Measurements from ENCODE around the gene MAPKBP1.

MAPKBP1 gene

GRCh38 chr15:41817781-41818180, 43.5 kb downstream of the MAPKBP1 start:
- H3K27ac ChIP-seq (ENCODE audit: low read length) = no peak overlapping the region
- H3K4me3 ChIP-seq (ENCODE audit: low read length in 2 of 2) = no peak overlapping the region
- no peaks in the 10 kb centered on the region for H3K4me1 ChIP-seq (ENCODE audit: control insufficient read depth, insufficient read depth, low read length)
- H3K36me3 ChIP-seq (ENCODE audit: control insufficient read depth in 2 of 2, insufficient read depth in 2 of 2, low read length in 2 of 2) = peaks cover 49 to 77% of the 10 kb centered on the region in 2 donors
- H3K27me3 ChIP-seq (ENCODE audit: control insufficient read depth in 1 of 2, insufficient read depth in 2 of 2, low read length in 2 of 2) = no peaks in the 10 kb centered on the region
- H3K9me3 ChIP-seq (ENCODE audit: control insufficient read depth in 2 of 2, low read length in 2 of 2) = no peaks in the 10 kb centered on the region
- H3K9ac ChIP-seq (ENCODE audit: low read length in 2 of 2) = no peak overlapping the region

GRCh38 chr15:41819455-41820050, 45.3 kb downstream of the MAPKBP1 start:
- Histone ChIP-seq H3K4me3 (ENCODE audit: low read length in 2 of 2) (no peak overlapping the region), H3K36me3 (ENCODE audit: control insufficient read depth in 2 of 2, insufficient read depth in 2 of 2, low read length in 2 of 2) (peaks cover 62 to 74% of the 10 kb centered on the region in 2 donors), H3K27ac (ENCODE audit: low read length) (no peak overlapping the region), H3K9me3 (ENCODE audit: control insufficient read depth in 2 of 2, low read length in 2 of 2) (no peaks in the 10 kb centered on the region), H3K9ac (ENCODE audit: low read length in 2 of 2) (no peak overlapping the region), H3K4me1 (ENCODE audit: control insufficient read depth, insufficient read depth, low read length) (no peaks in the 10 kb centered on the region), H3K27me3 (ENCODE audit: control insufficient read depth in 1 of 2, insufficient read depth in 2 of 2, low read length in 2 of 2) (no peaks in the 10 kb centered on the region)

- no peak overlapping the region for H3K9ac ChIP-seq (ENCODE audit: low read length in 2 of 2)
- H3K4me1 ChIP-seq (ENCODE audit: control insufficient read depth, insufficient read depth, low read length) = no peaks in the 10 kb centered on the region
- H3K4me3 ChIP-seq (ENCODE audit: low read length in 2 of 2) = no peak overlapping the region
- no peak overlapping the region for H3K27ac ChIP-seq (ENCODE audit: low read length)
- H3K9me3 ChIP-seq (ENCODE audit: control insufficient read depth in 2 of 2, low read length in 2 of 2) = no peaks in the 10 kb centered on the region
- H3K27me3 ChIP-seq (ENCODE audit: control insufficient read depth in 1 of 2, insufficient read depth in 2 of 2, low read length in 2 of 2) = no peaks in the 10 kb centered on the region
- H3K36me3 ChIP-seq (ENCODE audit: control insufficient read depth in 2 of 2, insufficient read depth in 2 of 2, low read length in 2 of 2) = peaks cover 59 to 65% of the 10 kb centered on the region in 2 donors
Measured at GRCh38 chr15:41820791-41821423, 46.6 kb downstream of the MAPKBP1 start.

- Histone ChIP-seq H3K36me3 (ENCODE audit: control insufficient read depth in 2 of 2, insufficient read depth in 2 of 2, low read length in 2 of 2) (peaks cover 61% of the 10 kb centered on the region in 2 donors), H3K4me3 (ENCODE audit: low read length in 2 of 2) (no peak overlapping the region), H3K4me1 (ENCODE audit: control insufficient read depth, insufficient read depth, low read length) (no peaks in the 10 kb centered on the region), H3K9ac (ENCODE audit: low read length in 2 of 2) (no peak overlapping the region), H3K27ac (ENCODE audit: low read length) (no peak overlapping the region), H3K9me3 (ENCODE audit: control insufficient read depth in 2 of 2, low read length in 2 of 2) (no peaks in the 10 kb centered on the region), H3K27me3 (ENCODE audit: control insufficient read depth in 1 of 2, insufficient read depth in 2 of 2, low read length in 2 of 2) (no peaks in the 10 kb centered on the region)
Measured at GRCh38 chr15:41821831-41822230, 47.5 kb downstream of the MAPKBP1 start.

- no peak overlapping the region for H3K27ac ChIP-seq (ENCODE audit: low read length)
- no peaks in the 10 kb centered on the region for H3K27me3 ChIP-seq (ENCODE audit: control insufficient read depth in 1 of 2, insufficient read depth in 2 of 2, low read length in 2 of 2)
- no peaks in the 10 kb centered on the region for H3K9me3 ChIP-seq (ENCODE audit: control insufficient read depth in 2 of 2, low read length in 2 of 2)
- H3K4me3 ChIP-seq (ENCODE audit: low read length in 2 of 2) = no peak overlapping the region
- H3K36me3 ChIP-seq (ENCODE audit: control insufficient read depth in 2 of 2, insufficient read depth in 2 of 2, low read length in 2 of 2) = peaks cover 55 to 59% of the 10 kb centered on the region in 2 donors
- H3K9ac ChIP-seq (ENCODE audit: low read length in 2 of 2) = no peak overlapping the region
- peaks cover 4% of the 10 kb centered on the region for H3K4me1 ChIP-seq (ENCODE audit: control insufficient read depth, insufficient read depth, low read length)
Measured at GRCh38 chr15:41822471-41822870, 48.2 kb downstream of the MAPKBP1 start.

GRCh38 chr15:41822957-41823356, 48.7 kb downstream of the MAPKBP1 start:
- Histone ChIP-seq H3K9ac (ENCODE audit: low read length in 2 of 2) (no peak overlapping the region), H3K9me3 (ENCODE audit: control insufficient read depth in 2 of 2, low read length in 2 of 2) (no peaks in the 10 kb centered on the region), H3K27me3 (ENCODE audit: control insufficient read depth in 1 of 2, insufficient read depth in 2 of 2, low read length in 2 of 2) (no peaks in the 10 kb centered on the region), H3K36me3 (ENCODE audit: control insufficient read depth in 2 of 2, insufficient read depth in 2 of 2, low read length in 2 of 2) (peaks cover 50 to 54% of the 10 kb centered on the region in 2 donors), H3K27ac (ENCODE audit: low read length) (no peak overlapping the region), H3K4me3 (ENCODE audit: low read length in 2 of 2) (no peak overlapping the region), H3K4me1 (ENCODE audit: control insufficient read depth, insufficient read depth, low read length) (peaks cover 7% of the 10 kb centered on the region)

- H3K27me3 ChIP-seq (ENCODE audit: control insufficient read depth in 1 of 2, insufficient read depth in 2 of 2, low read length in 2 of 2) = no peaks in the 10 kb centered on the region
- H3K9me3 ChIP-seq (ENCODE audit: control insufficient read depth in 2 of 2, low read length in 2 of 2) = no peaks in the 10 kb centered on the region
- peaks cover 11% of the 10 kb centered on the region for H3K4me1 ChIP-seq (ENCODE audit: control insufficient read depth, insufficient read depth, low read length)
- no peak overlapping the region for H3K27ac ChIP-seq (ENCODE audit: low read length)
- H3K36me3 ChIP-seq (ENCODE audit: control insufficient read depth in 2 of 2, insufficient read depth in 2 of 2, low read length in 2 of 2) = peaks cover 44 to 49% of the 10 kb centered on the region in 2 donors
- no peak overlapping the region for H3K9ac ChIP-seq (ENCODE audit: low read length in 2 of 2)
- H3K4me3 ChIP-seq (ENCODE audit: low read length in 2 of 2) = no peak overlapping the region
Measured at GRCh38 chr15:41823502-41823901, 49.2 kb downstream of the MAPKBP1 start.

GRCh38 chr15:41824062-41824745, 49.9 kb downstream of the MAPKBP1 start:
- peaks cover 37 to 42% of the 10 kb centered on the region in 2 donors for H3K36me3 ChIP-seq (ENCODE audit: control insufficient read depth in 2 of 2, insufficient read depth in 2 of 2, low read length in 2 of 2)
- no peak overlapping the region for H3K4me3 ChIP-seq (ENCODE audit: low read length in 2 of 2)
- no peaks in the 10 kb centered on the region for H3K27me3 ChIP-seq (ENCODE audit: control insufficient read depth in 1 of 2, insufficient read depth in 2 of 2, low read length in 2 of 2)
- peaks cover 18% of the 10 kb centered on the region for H3K4me1 ChIP-seq (ENCODE audit: control insufficient read depth, insufficient read depth, low read length)
- no peaks in the 10 kb centered on the region for H3K9me3 ChIP-seq (ENCODE audit: control insufficient read depth in 2 of 2, low read length in 2 of 2)
- no peak overlapping the region for H3K27ac ChIP-seq (ENCODE audit: low read length)
- H3K9ac ChIP-seq (ENCODE audit: low read length in 2 of 2) = no peak overlapping the region

- no peaks in the 10 kb centered on the region for H3K9me3 ChIP-seq (ENCODE audit: control insufficient read depth in 2 of 2, low read length in 2 of 2)
- no peak overlapping the region for H3K4me3 ChIP-seq (ENCODE audit: low read length in 2 of 2)
- no peaks in the 10 kb centered on the region for H3K27me3 ChIP-seq (ENCODE audit: control insufficient read depth in 1 of 2, insufficient read depth in 2 of 2, low read length in 2 of 2)
- H3K36me3 ChIP-seq (ENCODE audit: control insufficient read depth in 2 of 2, insufficient read depth in 2 of 2, low read length in 2 of 2) = peaks cover 29 to 33% of the 10 kb centered on the region in 2 donors
- H3K27ac ChIP-seq (ENCODE audit: low read length) = no peak overlapping the region
- peaks cover 18% of the 10 kb centered on the region for H3K4me1 ChIP-seq (ENCODE audit: control insufficient read depth, insufficient read depth, low read length)
- no peak overlapping the region for H3K9ac ChIP-seq (ENCODE audit: low read length in 2 of 2)
Measured at GRCh38 chr15:41825145-41825544, 50.9 kb downstream of the MAPKBP1 start.

- Histone ChIP-seq H3K9me3 (ENCODE audit: control insufficient read depth in 2 of 2, low read length in 2 of 2) (no peaks in the 10 kb centered on the region), H3K27me3 (ENCODE audit: control insufficient read depth in 1 of 2, insufficient read depth in 2 of 2, low read length in 2 of 2) (no peaks in the 10 kb centered on the region), H3K9ac (ENCODE audit: low read length in 2 of 2) (no peak overlapping the region), H3K27ac (ENCODE audit: low read length) (no peak overlapping the region), H3K36me3 (ENCODE audit: control insufficient read depth in 2 of 2, insufficient read depth in 2 of 2, low read length in 2 of 2) (peaks cover 24 to 27% of the 10 kb centered on the region in 2 donors), H3K4me3 (ENCODE audit: low read length in 2 of 2) (no peak overlapping the region), H3K4me1 (ENCODE audit: control insufficient read depth, insufficient read depth, low read length) (peaks cover 18% of the 10 kb centered on the region)
Measured at GRCh38 chr15:41825572-41826535, 51.6 kb downstream of the MAPKBP1 start.
